Measurements from ENCODE around the gene SOX4.
"Not testable (repeated sequence)": the region's sequence is repeated elsewhere in the genome, so short reads cannot be mapped to it uniquely, and the experiment has no call there.

SOX4 gene

GRCh38 chr6:21593412-21593926 is at the start of gene SOX4:
TSS of gene SOX4 (plus strand) at chr6:21593751. CDS start at chr6:21594535, 784 bp downstream.
- no peak for DNase-seq (ENCODE audit: low read depth in 2 of 2, low spot score in 1 of 2)

GRCh38 chr6:21552286-21552685 is 41.3 kb upstream of the SOX4 start:
- DNase-seq (ENCODE audit: low read depth in 2 of 2, low spot score in 1 of 2) = not testable (repeated sequence)

- no peak for DNase-seq (ENCODE audit: low read depth in 2 of 2, low spot score in 1 of 2)
Measured at GRCh38 chr6:21554286-21554685, 39.3 kb upstream of the SOX4 start.

GRCh38 chr6:21555197-21555596 is 38.4 kb upstream of the SOX4 start:
- DNase-seq (ENCODE audit: low read depth in 2 of 2, low spot score in 1 of 2) = no peak

GRCh38 chr6:21556511-21556910 is 37.0 kb upstream of the SOX4 start:
- DNase-seq (ENCODE audit: low read depth in 2 of 2, low spot score in 1 of 2) = no peak

GRCh38 chr6:21556968-21557721 is 36.4 kb upstream of the SOX4 start:
- DNase-seq (ENCODE audit: low read depth in 2 of 2, low spot score in 1 of 2) = no peak

GRCh38 chr6:21559238-21559637 is 34.3 kb upstream of the SOX4 start:
- no peak for DNase-seq (ENCODE audit: low read depth in 2 of 2, low spot score in 1 of 2)

- DNase-seq (ENCODE audit: low read depth in 2 of 2, low spot score in 1 of 2) = no peak
Measured at GRCh38 chr6:21560249-21560648, 33.3 kb upstream of the SOX4 start.

- no peak for DNase-seq (ENCODE audit: low read depth in 2 of 2, low spot score in 1 of 2)
Measured at GRCh38 chr6:21565431-21565830, 28.1 kb upstream of the SOX4 start.

GRCh38 chr6:21578523-21578922 is 15.0 kb upstream of the SOX4 start:
- DNase-seq (ENCODE audit: low read depth in 2 of 2, low spot score in 1 of 2) = no peak

- DNase-seq (ENCODE audit: low read depth in 2 of 2, low spot score in 1 of 2) = no peak
Measured at GRCh38 chr6:21582651-21583050, 10.9 kb upstream of the SOX4 start.

GRCh38 chr6:21586300-21586699 is 7.3 kb upstream of the SOX4 start:
- DNase-seq (ENCODE audit: low read depth in 2 of 2, low spot score in 1 of 2) = no peak

GRCh38 chr6:21586740-21587178 is 6.8 kb upstream of the SOX4 start:
- no peak for DNase-seq (ENCODE audit: low read depth in 2 of 2, low spot score in 1 of 2)

- no peak for DNase-seq (ENCODE audit: low read depth in 2 of 2, low spot score in 1 of 2)
Measured at GRCh38 chr6:21587179-21587960, 6.2 kb upstream of the SOX4 start.

GRCh38 chr6:21587961-21588480 is 5.5 kb upstream of the SOX4 start:
- no peak for DNase-seq (ENCODE audit: low read depth in 2 of 2, low spot score in 1 of 2)

- no peak for DNase-seq (ENCODE audit: low read depth in 2 of 2, low spot score in 1 of 2)
Measured at GRCh38 chr6:21588481-21589351, 4.8 kb upstream of the SOX4 start.

GRCh38 chr6:21589352-21590345 is 3.9 kb upstream of the SOX4 start:
- peak in 1 of 2 donors; percentile 56 for DNase-seq (ENCODE audit: low read depth in 2 of 2, low spot score in 1 of 2)

- DNase-seq (ENCODE audit: low read depth in 2 of 2, low spot score in 1 of 2) = no peak
Measured at GRCh38 chr6:21590346-21590745, 3.2 kb upstream of the SOX4 start.

GRCh38 chr6:21591446-21591845 is 2.1 kb upstream of the SOX4 start:
- DNase-seq (ENCODE audit: low read depth in 2 of 2, low spot score in 1 of 2) = no peak

- DNase-seq (ENCODE audit: low read depth in 2 of 2, low spot score in 1 of 2) = no peak
Measured at GRCh38 chr6:21592953-21593352, 598 bp upstream of the SOX4 start.
